ENCODE results near the gene NIPBL. TPM values are rescaled to one million over a fixed set of nuclear protein-coding genes. Genes with fewer than 3 reads are reported as not detected.

The NIPBL gene
- total and polyA plus RNA-seq, 2 donors (not counting 1 experiment from before 2014, with no cell fraction given) = 30.8 to 34.2 TPM

- H4K20me1 ChIP-seq (ENCODE audit: control insufficient read depth, extremely low read depth, insufficient read depth, low read length) = no peaks in the 10 kb centered on the region
- H3K27ac ChIP-seq (ENCODE audit: insufficient read depth, low read length) = no peak overlapping the region
- no peak overlapping the region for H3K4me2 ChIP-seq (ENCODE audit: extremely low read depth, insufficient read depth, low read length)
- no peaks in the 10 kb centered on the region for H3K4me1 ChIP-seq (ENCODE audit: control insufficient read depth, extremely low read depth, insufficient read depth, low read length)
- no peaks in the 10 kb centered on the region for H3K79me2 ChIP-seq (ENCODE audit: control insufficient read depth, insufficient read depth, low read length)
- no peak overlapping the region for H3K9ac ChIP-seq (ENCODE audit: insufficient read depth, low read length)
- H3K27me3 ChIP-seq (ENCODE audit: control insufficient read depth, insufficient read depth, low read length) = no peaks in the 10 kb centered on the region
- no peak for DNase-seq (ENCODE audit: low read depth in 2 of 2)
- H3K4me3 ChIP-seq (replicated peaks in 1 of 4; ENCODE audit: control extremely low read depth in 1 of 4, insufficient read depth in 1 of 4, low read depth in 3 of 4, low read length in 4 of 4) = no peak overlapping the region
- no peaks in the 10 kb centered on the region for H3K9me3 ChIP-seq (ENCODE audit: control insufficient read depth, insufficient read depth, low read depth, low read length)
- no peak for TF ChIP-seq CTCF (conservative IDR thresholded peaks at IDR 0.05 in 1 of 2, IDR thresholded peaks at IDR 0.05 in 1 of 2; ENCODE audit: low read depth in 1 of 2, low read length in 2 of 2)
- no peak for TF ChIP-seq EZH2 (IDR thresholded peaks at IDR 0.05; ENCODE audit: low read length, missing control alignments)
- no peaks in the 10 kb centered on the region for H3K36me3 ChIP-seq (ENCODE audit: control insufficient read depth, insufficient read depth, low read length)
- H2AFZ ChIP-seq (ENCODE audit: low read length) = no peak overlapping the region
These were observed 93.3 kb downstream of the NIPBL start for GRCh38 chr5:36969700-36970395.

DNA sequence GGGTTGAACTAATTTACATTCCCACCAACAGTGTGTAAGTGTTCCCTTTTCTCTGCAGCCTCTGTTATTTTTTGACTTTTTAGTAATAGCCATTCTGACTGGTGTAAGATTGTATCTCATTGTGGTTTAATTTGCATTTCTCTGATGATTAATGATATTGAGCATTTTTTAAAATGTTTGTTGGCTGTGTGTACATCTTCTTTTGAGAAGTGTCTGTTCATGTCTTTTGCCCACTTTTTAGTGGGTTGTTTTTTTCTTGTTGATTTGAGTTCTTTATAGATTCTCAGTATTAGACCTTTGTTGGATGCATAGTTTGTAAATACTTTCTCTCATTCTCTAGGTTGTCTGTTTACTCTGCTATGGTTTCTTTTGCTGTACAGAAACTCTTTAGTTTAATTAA, 101.6 kb downstream of the NIPBL start:
- Histone ChIP-seq H3K79me2 (ENCODE audit: control insufficient read depth, insufficient read depth, low read length) (peaks cover 9% of the 10 kb centered on the region), H3K36me3 (ENCODE audit: control insufficient read depth, insufficient read depth, low read length) (peaks cover 3% of the 10 kb centered on the region), H4K20me1 (ENCODE audit: control insufficient read depth, extremely low read depth, insufficient read depth, low read length) (no peaks in the 10 kb centered on the region), H2AFZ (ENCODE audit: low read length) (no peak overlapping the region), H3K4me1 (ENCODE audit: control insufficient read depth, extremely low read depth, insufficient read depth, low read length) (no peaks in the 10 kb centered on the region), H3K27ac (ENCODE audit: insufficient read depth, low read length) (no peak overlapping the region), H3K9me3 (ENCODE audit: control insufficient read depth, insufficient read depth, low read depth, low read length) (no peaks in the 10 kb centered on the region), H3K4me3 (replicated peaks in 1 of 4; ENCODE audit: control extremely low read depth in 1 of 4, insufficient read depth in 1 of 4, low read depth in 3 of 4, low read length in 4 of 4) (no peak overlapping the region), H3K9ac (ENCODE audit: insufficient read depth, low read length) (no peak overlapping the region), H3K27me3 (ENCODE audit: control insufficient read depth, insufficient read depth, low read length) (no peaks in the 10 kb centered on the region), H3K4me2 (ENCODE audit: extremely low read depth, insufficient read depth, low read length) (no peak overlapping the region)
- DNase-seq (ENCODE audit: low read depth in 2 of 2) = no peak
- TF ChIP-seq CTCF (conservative IDR thresholded peaks at IDR 0.05 in 1 of 2, IDR thresholded peaks at IDR 0.05 in 1 of 2; ENCODE audit: low read depth in 1 of 2, low read length in 2 of 2) (no peak), EZH2 (IDR thresholded peaks at IDR 0.05; ENCODE audit: low read length, missing control alignments) (no peak)

DNA sequence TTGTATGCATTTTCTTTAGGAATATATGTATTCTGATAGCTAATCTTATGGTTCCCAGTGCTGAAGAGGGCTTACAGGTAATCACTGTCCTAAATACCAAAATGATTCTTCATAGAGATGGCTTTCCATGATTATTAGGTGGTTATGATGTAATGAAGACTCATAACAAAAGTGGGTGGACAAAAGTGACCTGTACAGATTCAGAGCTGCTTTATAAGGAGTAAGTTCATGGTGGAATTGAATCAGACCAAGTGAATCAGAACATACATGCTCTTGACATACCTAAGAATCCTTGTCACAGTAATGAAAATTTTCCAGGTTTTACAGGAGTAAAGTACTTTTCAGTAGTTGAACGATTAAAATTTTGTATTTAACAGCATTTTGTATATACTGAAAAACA, 105.6 kb downstream of the NIPBL start:
- DNase-seq (ENCODE audit: low read depth in 2 of 2) = peak; percentile 2 to 79

More for the DNA sequence above, 105.6 kb downstream of the NIPBL start:
- Histone ChIP-seq H3K27ac (ENCODE audit: insufficient read depth, low read length) (no peak overlapping the region), H3K4me3 (replicated peaks in 1 of 4; ENCODE audit: control extremely low read depth in 1 of 4, insufficient read depth in 1 of 4, low read depth in 3 of 4, low read length in 4 of 4) (no peak overlapping the region), H3K4me2 (ENCODE audit: extremely low read depth, insufficient read depth, low read length) (no peak overlapping the region), H3K79me2 (ENCODE audit: control insufficient read depth, insufficient read depth, low read length) (peaks cover 9% of the 10 kb centered on the region), H3K9ac (ENCODE audit: insufficient read depth, low read length) (no peak overlapping the region), H4K20me1 (ENCODE audit: control insufficient read depth, extremely low read depth, insufficient read depth, low read length) (no peaks in the 10 kb centered on the region), H3K27me3 (ENCODE audit: control insufficient read depth, insufficient read depth, low read length) (no peaks in the 10 kb centered on the region), H3K4me1 (ENCODE audit: control insufficient read depth, extremely low read depth, insufficient read depth, low read length) (no peaks in the 10 kb centered on the region), H3K9me3 (ENCODE audit: control insufficient read depth, insufficient read depth, low read depth, low read length) (no peaks in the 10 kb centered on the region), H2AFZ (ENCODE audit: low read length) (no peak overlapping the region), H3K36me3 (ENCODE audit: control insufficient read depth, insufficient read depth, low read length) (no peaks in the 10 kb centered on the region)
- TF ChIP-seq CTCF (conservative IDR thresholded peaks at IDR 0.05 in 1 of 2, IDR thresholded peaks at IDR 0.05 in 1 of 2; ENCODE audit: low read depth in 1 of 2, low read length in 2 of 2) (no peak), EZH2 (IDR thresholded peaks at IDR 0.05; ENCODE audit: low read length, missing control alignments) (no peak)
